HEK293 (cell line): ENCODE measurements around the gene MAN2A2.

ENCODE experiments used
- BCL11B ChIP-seq: fragments of 450-650 bp; formaldehyde crosslinking; IDR thresholded peaks from 2 replicates; pipeline ENCODE4 v1.5.1; 2016; ENCODE audit warnings: low read depth, missing biosample characterization, missing genetic modification characterization
- EGR2 ChIP-seq: fragments of 450-650 bp; formaldehyde crosslinking; IDR thresholded peaks from 2 replicates; pipeline ENCODE4 v1.5.1; 2016; ENCODE audit warnings: low read depth, missing biosample characterization, missing genetic modification characterization
- GLIS2 ChIP-seq: fragments of 450-650 bp; formaldehyde crosslinking; IDR thresholded peaks from 2 replicates; pipeline ENCODE4 v1.5.1; 2016; ENCODE audit warnings: missing biosample characterization, missing genetic modification characterization
- IKZF3 ChIP-seq: fragments of 450-650 bp; IDR thresholded peaks from 2 replicates; pipeline ENCODE4 v1.5.0; 2018; ENCODE audit warnings: missing biosample characterization, mild to moderate bottlenecking, missing genetic modification characterization, moderate library complexity
- MZF1 ChIP-seq: fragments of 450-650 bp; formaldehyde crosslinking; IDR thresholded peaks from 2 replicates; pipeline ENCODE4 v1.5.1; 2017; ENCODE audit warnings: missing biosample characterization, missing genetic modification characterization, borderline replicate concordance
- OVOL3 ChIP-seq: fragments of 450-650 bp; formaldehyde crosslinking; IDR thresholded peaks from 2 replicates; pipeline ENCODE4 v1.5.1; 2016; ENCODE audit warnings: missing biosample characterization, missing genetic modification characterization
- RBAK ChIP-seq: fragments of 450-650 bp; formaldehyde crosslinking; IDR thresholded peaks from 2 replicates; pipeline ENCODE4 v1.5.1; 2016; ENCODE audit warnings: missing biosample characterization, missing genetic modification characterization
- SETDB1 ChIP-seq: IDR thresholded peaks from one replicate; pipeline ENCODE4 v1.6.1; 2017; ENCODE audit warnings: mild to moderate bottlenecking, low read length, moderate library complexity, mixed read lengths; ENCODE audit not compliant: insufficient read length
- SP2 ChIP-seq: fragments of 450-650 bp; formaldehyde crosslinking; IDR thresholded peaks from 2 replicates; pipeline ENCODE4 v1.5.1; 2016; ENCODE audit warnings: missing biosample characterization, missing genetic modification characterization
- SP3 ChIP-seq: fragments of 450-650 bp; formaldehyde crosslinking; IDR thresholded peaks from 2 replicates; pipeline ENCODE4 v1.5.1; 2016; ENCODE audit warnings: missing biosample characterization, missing genetic modification characterization
- TCF7L2 ChIP-seq: IDR thresholded peaks from 2 replicates; pipeline ENCODE4 v1.6.1; 2011; ENCODE audit warnings: low read depth, mild to moderate bottlenecking, inconsistent platforms, low read length, moderate library complexity, borderline replicate concordance
- ZBTB17 ChIP-seq: fragments of 450-650 bp; formaldehyde crosslinking; IDR thresholded peaks from 2 replicates; pipeline ENCODE4 v1.5.1; 2016; ENCODE audit warnings: missing biosample characterization, missing genetic modification characterization
- ZBTB20 ChIP-seq: fragments of 450-650 bp; formaldehyde crosslinking; IDR thresholded peaks from 2 replicates; pipeline ENCODE4 v1.5.1; 2016; ENCODE audit warnings: missing biosample characterization, missing genetic modification characterization
- ZFP69B ChIP-seq: fragments of 450-650 bp; formaldehyde crosslinking; IDR thresholded peaks from 2 replicates; pipeline ENCODE4 v1.5.1; 2016; ENCODE audit warnings: missing biosample characterization, missing genetic modification characterization
- ZNF10 ChIP-seq: fragments of 450-650 bp; formaldehyde crosslinking; IDR thresholded peaks from 2 replicates; pipeline ENCODE4 v1.5.1; 2017; ENCODE audit warnings: missing biosample characterization, missing genetic modification characterization
- ZNF112 ChIP-seq: fragments of 450-650 bp; formaldehyde crosslinking; IDR thresholded peaks from 2 replicates; pipeline ENCODE4 v1.5.0; 2017; ENCODE audit warnings: missing biosample characterization, missing genetic modification characterization
- ZNF16 ChIP-seq: fragments of 450-650 bp; formaldehyde crosslinking; IDR thresholded peaks from 2 replicates; pipeline ENCODE4 v1.5.1; 2016; ENCODE audit warnings: low read depth, missing biosample characterization, missing genetic modification characterization
- ZNF184 ChIP-seq: fragments of 450-650 bp; IDR thresholded peaks from 2 replicates; pipeline ENCODE4 v1.5.1; 2018; ENCODE audit warnings: missing biosample characterization, mild to moderate bottlenecking, missing genetic modification characterization
- ZNF19 ChIP-seq: fragments of 450-650 bp; formaldehyde crosslinking; IDR thresholded peaks from 2 replicates; pipeline ENCODE4; 2016; ENCODE audit warnings: missing biosample characterization, missing genetic modification characterization, low read depth
- ZNF2 ChIP-seq: fragments of 450-650 bp; formaldehyde crosslinking; IDR thresholded peaks from 2 replicates; pipeline ENCODE4 v1.5.1; 2016; ENCODE audit warnings: missing biosample characterization, missing genetic modification characterization
- ZNF221 ChIP-seq: fragments of 450-650 bp; formaldehyde crosslinking; IDR thresholded peaks from 2 replicates; pipeline ENCODE4 v1.5.1; 2017; ENCODE audit warnings: missing biosample characterization, missing genetic modification characterization, borderline replicate concordance
- ZNF24 ChIP-seq: fragments of 450-650 bp; formaldehyde crosslinking; IDR thresholded peaks from 2 replicates; pipeline ENCODE4 v1.5.1; 2016; ENCODE audit warnings: missing biosample characterization, missing genetic modification characterization
- ZNF248 ChIP-seq: fragments of 450-650 bp; formaldehyde crosslinking; IDR thresholded peaks from 2 replicates; pipeline ENCODE4 v1.5.1; 2017; ENCODE audit warnings: missing biosample characterization, missing genetic modification characterization
- ZNF311 ChIP-seq: fragments of 450-650 bp; formaldehyde crosslinking; IDR thresholded peaks from 2 replicates; pipeline ENCODE4 v1.5.1; 2017; ENCODE audit warnings: missing biosample characterization, missing genetic modification characterization, borderline replicate concordance
- ZNF335 ChIP-seq: fragments of 450-650 bp; formaldehyde crosslinking; conservative IDR thresholded peaks from 2 replicates; pipeline ENCODE4 v1.5.1; 2016; ENCODE audit warnings: missing biosample characterization, missing genetic modification characterization
- ZNF362 ChIP-seq: fragments of 450-650 bp; formaldehyde crosslinking; IDR thresholded peaks from 2 replicates; pipeline ENCODE4 v1.5.1; 2016; ENCODE audit warnings: missing biosample characterization, missing genetic modification characterization
- ZNF394 ChIP-seq: fragments of 450-650 bp; formaldehyde crosslinking; IDR thresholded peaks from 2 replicates; pipeline ENCODE4 v1.5.1; 2016; ENCODE audit warnings: missing biosample characterization, missing genetic modification characterization, mild to moderate bottlenecking, moderate library complexity, borderline replicate concordance
- ZNF426 ChIP-seq: fragments of 450-650 bp; formaldehyde crosslinking; IDR thresholded peaks from 2 replicates; pipeline ENCODE4 v1.5.1; 2017; ENCODE audit warnings: missing biosample characterization, missing genetic modification characterization, mild to moderate bottlenecking, inconsistent platforms, moderate library complexity
- ZNF513 ChIP-seq: fragments of 450-650 bp; IDR thresholded peaks from 2 replicates; pipeline ENCODE4 v1.5.1; 2018; ENCODE audit warnings: missing biosample characterization, missing genetic modification characterization
- ZNF544 ChIP-seq: fragments of 450-650 bp; formaldehyde crosslinking; IDR thresholded peaks from 2 replicates; pipeline ENCODE4 v1.5.0; 2017; ENCODE audit warnings: missing biosample characterization, missing genetic modification characterization
- ZNF549 ChIP-seq: fragments of 450-650 bp; IDR thresholded peaks from 2 replicates; pipeline ENCODE4 v1.5.1; 2018; ENCODE audit warnings: missing biosample characterization, missing genetic modification characterization, mild to moderate bottlenecking, inconsistent platforms, moderate library complexity
- ZNF558 ChIP-seq: fragments of 450-650 bp; formaldehyde crosslinking; IDR thresholded peaks from 2 replicates; pipeline ENCODE4 v1.5.1; 2016; ENCODE audit warnings: missing biosample characterization, missing genetic modification characterization
- ZNF596 ChIP-seq: fragments of 450-650 bp; IDR thresholded peaks from 2 replicates; pipeline ENCODE4 v1.5.0; 2018; ENCODE audit warnings: missing biosample characterization, mild to moderate bottlenecking, missing genetic modification characterization, moderate library complexity
- ZNF677 ChIP-seq: fragments of 450-650 bp; IDR thresholded peaks from 2 replicates; pipeline ENCODE4 v1.5.0; 2018; ENCODE audit warnings: missing biosample characterization, mild to moderate bottlenecking, missing genetic modification characterization, moderate library complexity
- ZNF701 ChIP-seq: fragments of 450-650 bp; formaldehyde crosslinking; IDR thresholded peaks from 2 replicates; pipeline ENCODE4 v1.5.1; 2016; ENCODE audit warnings: missing biosample characterization, missing genetic modification characterization
- ZNF707 ChIP-seq: fragments of 450-650 bp; formaldehyde crosslinking; IDR thresholded peaks from 2 replicates; pipeline ENCODE4 v1.5.1; 2016; ENCODE audit warnings: missing biosample characterization, missing genetic modification characterization
- ZNF792 ChIP-seq: fragments of 450-650 bp; formaldehyde crosslinking; IDR thresholded peaks from 2 replicates; pipeline ENCODE4 v1.5.1; 2016; ENCODE audit warnings: missing biosample characterization, missing genetic modification characterization
- ZNF843 ChIP-seq: fragments of 450-650 bp; formaldehyde crosslinking; IDR thresholded peaks from 2 replicates; pipeline ENCODE4 v1.5.1; 2016; ENCODE audit warnings: missing biosample characterization, missing genetic modification characterization
- ZSCAN30 ChIP-seq: fragments of 450-650 bp; IDR thresholded peaks from 2 replicates; pipeline ENCODE4 v1.5.1; 2018; ENCODE audit warnings: missing biosample characterization, mild to moderate bottlenecking, missing genetic modification characterization, moderate library complexity
- TF ChIP-seq, protein P1 (sequence below): fragments of 450-650 bp; formaldehyde crosslinking; IDR thresholded peaks from 2 replicates; pipeline ENCODE4 v1.5.1; 2016; ENCODE audit warnings: missing biosample characterization, missing genetic modification characterization

The MAN2A2 gene

DNA sequence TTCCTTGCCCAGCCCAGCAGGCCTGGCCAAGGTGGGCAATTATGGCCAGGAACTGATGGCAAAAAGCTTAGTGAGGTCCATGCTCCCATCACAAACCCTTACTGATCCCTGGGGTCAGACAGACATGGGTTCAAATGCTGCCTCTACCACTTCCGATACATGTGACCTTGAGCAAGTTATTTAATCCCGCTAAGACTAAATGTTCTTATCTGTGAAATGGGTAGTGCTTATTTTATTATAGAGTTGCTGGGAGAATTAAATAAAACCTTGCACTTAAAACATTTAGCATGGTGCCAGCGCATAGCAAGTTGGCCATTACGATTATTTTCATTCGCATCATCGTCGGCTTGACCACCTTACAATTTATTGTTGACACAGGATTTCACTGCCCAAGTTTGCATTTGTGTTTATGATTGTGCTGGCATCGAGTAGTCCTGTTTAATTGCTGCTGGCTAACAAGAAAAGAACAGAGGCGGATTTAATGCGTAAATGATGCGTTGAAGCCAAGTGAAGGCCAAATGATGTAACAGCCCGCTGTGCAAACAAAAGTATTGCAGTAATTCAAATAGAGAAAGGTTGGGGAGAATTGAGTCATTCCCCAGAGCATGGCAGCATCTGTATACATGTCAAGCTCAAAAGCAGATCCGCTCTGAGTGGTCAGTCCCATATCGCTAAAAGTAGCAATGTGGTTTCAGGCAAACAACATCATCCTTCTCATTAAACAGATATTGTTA is 42.0 kb upstream of the MAN2A2 start (continued):
- TF ChIP-seq ZNF426 (tag by site-specific recombination) = no peak
- TF ChIP-seq ZNF596 = no peak
- no peak for TF ChIP-seq ZNF248 (tag by site-specific recombination)
- no peak; the same call in 1 of the 2 replicates for TF ChIP-seq ZNF335
- TF ChIP-seq ZNF792 (tag by site-specific recombination) = no peak
- TF ChIP-seq ZNF549 (tag by site-specific recombination) = no peak
- TF ChIP-seq ZNF10 (tag by site-specific recombination) = peak; percentile 54; the same call in 1 of the 2 replicates
- TF ChIP-seq ZNF24 = peak; percentile 91
- no peak for TF ChIP-seq SP3 (tag by site-specific recombination)
- TF ChIP-seq ZNF112 = no peak
- peak; percentile 70; the same call in 1 of the 2 replicates for TF ChIP-seq ZSCAN30 (tag by site-specific recombination)
- TF ChIP-seq ZNF544 (tag by site-specific recombination) = no peak
- no peak for TF ChIP-seq ZNF677 (tag by site-specific recombination)
- no peak for TF ChIP-seq BCL11B (tag by site-specific recombination)
- 0 out of 2 replicates have a peak, but pooled peaks have one; percentile 35 for TF ChIP-seq ZNF394
- TF ChIP-seq ZFP69B = peak; percentile 86
- no peak for TF ChIP-seq ZNF311
- TF ChIP-seq, protein P1, sequence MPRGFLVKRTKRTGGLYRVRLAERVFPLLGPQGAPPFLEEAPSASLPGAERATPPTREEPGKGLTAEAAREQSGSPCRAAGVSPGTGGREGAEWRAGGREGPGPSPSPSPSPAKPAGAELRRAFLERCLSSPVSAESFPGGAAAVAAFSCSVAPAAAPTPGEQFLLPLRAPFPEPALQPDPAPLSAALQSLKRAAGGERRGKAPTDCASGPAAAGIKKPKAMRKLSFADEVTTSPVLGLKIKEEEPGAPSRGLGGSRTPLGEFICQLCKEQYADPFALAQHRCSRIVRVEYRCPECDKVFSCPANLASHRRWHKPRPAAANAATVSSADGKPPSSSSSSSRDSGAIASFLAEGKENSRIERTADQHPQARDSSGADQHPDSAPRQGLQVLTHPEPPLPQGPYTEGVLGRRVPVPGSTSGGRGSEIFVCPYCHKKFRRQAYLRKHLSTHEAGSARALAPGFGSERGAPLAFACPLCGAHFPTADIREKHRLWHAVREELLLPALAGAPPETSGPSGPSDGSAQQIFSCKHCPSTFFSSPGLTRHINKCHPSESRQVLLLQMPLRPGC = peak; percentile 91
- no peak; the same call in 1 of the 2 replicates for TF ChIP-seq MZF1 (tag by site-specific recombination)
- TF ChIP-seq ZNF701 = no peak
- peak; percentile 27; the same call in 1 of the 2 replicates for TF ChIP-seq ZNF184 (tag by site-specific recombination)
- TF ChIP-seq TCF7L2 = no peak
- TF ChIP-seq GLIS2 (tag by site-specific recombination) = no peak
- TF ChIP-seq ZNF221 (tag by site-specific recombination) = no peak
- TF ChIP-seq ZNF19 (tag by site-specific recombination) = no peak
- no peak for TF ChIP-seq SETDB1
- TF ChIP-seq ZNF362 (tag by site-specific recombination) = no peak
- peak; percentile 85 for TF ChIP-seq OVOL3 (tag by site-specific recombination)
- TF ChIP-seq SP2 (tag by site-specific recombination) = no peak
- no peak for TF ChIP-seq ZNF16 (tag by site-specific recombination)
- TF ChIP-seq ZNF2 = peak; percentile 80
- peak; percentile 75; the same call in 1 of the 2 replicates for TF ChIP-seq ZNF558
- TF ChIP-seq ZBTB17 = peak; percentile 71
- no peak for TF ChIP-seq RBAK (tag by site-specific recombination)
- TF ChIP-seq ZBTB20 (tag by site-specific recombination) = peak; percentile 81
- TF ChIP-seq IKZF3 = no peak; the same call in 1 of the 2 replicates
- TF ChIP-seq ZNF513 (tag by site-specific recombination) = peak; percentile 14; the same call in 1 of the 2 replicates
- no peak for TF ChIP-seq ZNF707 (tag by site-specific recombination)
- TF ChIP-seq EGR2 (tag by site-specific recombination) = no peak
- TF ChIP-seq ZNF843 (tag by site-specific recombination) = peak; percentile 79
